Measurements from ENCODE around the gene TMX4. TPM values are rescaled to one million over a fixed set of nuclear protein-coding genes. Genes with fewer than 3 reads are reported as not detected.

The TMX4 gene
- 17.9 and 18.8 TPM in 2 replicates for total RNA-seq

GRCh38 chr20:8019246-8019997, at the start of gene TMX4:
TMX4 (minus strand) TSS chr20:8019761; CDS start chr20:8019613, 148 bp downstream.
- Histone ChIP-seq H3K4me3 (ENCODE audit: low read depth, low read length) (peak within 1 kb of the TSS; percentile 83), H3K36me3 (ENCODE audit: control insufficient read depth, insufficient read depth, low read length) (no peaks in the 10 kb centered on the region), H3K27me3 (ENCODE audit: control insufficient read depth, insufficient read depth, low read length) (no peaks in the 10 kb centered on the region)
- peak; percentile 85 for DNase-seq (ENCODE audit: low read depth)
- TF ChIP-seq, protein P1, sequence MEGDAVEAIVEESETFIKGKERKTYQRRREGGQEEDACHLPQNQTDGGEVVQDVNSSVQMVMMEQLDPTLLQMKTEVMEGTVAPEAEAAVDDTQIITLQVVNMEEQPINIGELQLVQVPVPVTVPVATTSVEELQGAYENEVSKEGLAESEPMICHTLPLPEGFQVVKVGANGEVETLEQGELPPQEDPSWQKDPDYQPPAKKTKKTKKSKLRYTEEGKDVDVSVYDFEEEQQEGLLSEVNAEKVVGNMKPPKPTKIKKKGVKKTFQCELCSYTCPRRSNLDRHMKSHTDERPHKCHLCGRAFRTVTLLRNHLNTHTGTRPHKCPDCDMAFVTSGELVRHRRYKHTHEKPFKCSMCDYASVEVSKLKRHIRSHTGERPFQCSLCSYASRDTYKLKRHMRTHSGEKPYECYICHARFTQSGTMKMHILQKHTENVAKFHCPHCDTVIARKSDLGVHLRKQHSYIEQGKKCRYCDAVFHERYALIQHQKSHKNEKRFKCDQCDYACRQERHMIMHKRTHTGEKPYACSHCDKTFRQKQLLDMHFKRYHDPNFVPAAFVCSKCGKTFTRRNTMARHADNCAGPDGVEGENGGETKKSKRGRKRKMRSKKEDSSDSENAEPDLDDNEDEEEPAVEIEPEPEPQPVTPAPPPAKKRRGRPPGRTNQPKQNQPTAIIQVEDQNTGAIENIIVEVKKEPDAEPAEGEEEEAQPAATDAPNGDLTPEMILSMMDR (IDR thresholded peaks at IDR 0.05; ENCODE audit: insufficient read depth, low read length, poor library complexity, severe bottlenecking) = no peak

GRCh38 chr20:8067082-8067481, 47.5 kb upstream of the TMX4 start:
- Histone ChIP-seq H3K27me3 (ENCODE audit: control insufficient read depth, insufficient read depth, low read length) (no peaks in the 10 kb centered on the region), H3K36me3 (ENCODE audit: control insufficient read depth, insufficient read depth, low read length) (no peaks in the 10 kb centered on the region), H3K4me3 (ENCODE audit: low read depth, low read length) (no peak overlapping the region)
- TF ChIP-seq, protein P1 (IDR thresholded peaks at IDR 0.05; ENCODE audit: insufficient read depth, low read length, poor library complexity, severe bottlenecking) = no peak
- no peak for DNase-seq (ENCODE audit: low read depth)

DNA sequence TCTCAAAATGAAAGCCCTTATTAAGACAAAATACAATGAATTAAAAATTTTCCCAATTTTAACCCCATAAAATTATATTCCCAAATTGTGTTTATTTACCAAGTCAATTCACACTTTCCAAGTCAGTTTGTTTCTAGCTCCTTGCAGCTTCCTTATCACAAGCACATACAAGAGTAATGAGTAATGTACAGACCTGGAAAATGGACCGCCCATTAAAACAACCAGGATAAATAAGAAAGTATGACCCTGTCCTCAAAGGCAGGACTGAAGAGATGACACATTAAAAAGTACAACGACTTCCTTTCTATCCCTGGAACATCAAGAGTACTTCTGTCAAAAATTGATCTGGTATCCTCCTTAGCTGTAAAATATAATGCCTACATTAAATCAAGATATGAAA, 47.1 kb upstream of the TMX4 start:
- no peak for DNase-seq (ENCODE audit: low read depth)
- Histone ChIP-seq H3K36me3 (ENCODE audit: control insufficient read depth, insufficient read depth, low read length) (no peaks in the 10 kb centered on the region), H3K4me3 (ENCODE audit: low read depth, low read length) (no peak overlapping the region), H3K27me3 (ENCODE audit: control insufficient read depth, insufficient read depth, low read length) (no peaks in the 10 kb centered on the region)
- TF ChIP-seq, protein P1 (IDR thresholded peaks at IDR 0.05; ENCODE audit: insufficient read depth, low read length, poor library complexity, severe bottlenecking) = no peak

- no peaks in the 10 kb centered on the region for H3K36me3 ChIP-seq (ENCODE audit: control insufficient read depth, insufficient read depth, low read length)
- H3K27me3 ChIP-seq (ENCODE audit: control insufficient read depth, insufficient read depth, low read length) = no peaks in the 10 kb centered on the region
- DNase-seq (ENCODE audit: low read depth) = no peak
- TF ChIP-seq, protein P1 (IDR thresholded peaks at IDR 0.05; ENCODE audit: insufficient read depth, low read length, poor library complexity, severe bottlenecking) = no peak
- no peak overlapping the region for H3K4me3 ChIP-seq (ENCODE audit: low read depth, low read length)
Measured at GRCh38 chr20:8065691-8066090, 46.1 kb upstream of the TMX4 start.

DNA sequence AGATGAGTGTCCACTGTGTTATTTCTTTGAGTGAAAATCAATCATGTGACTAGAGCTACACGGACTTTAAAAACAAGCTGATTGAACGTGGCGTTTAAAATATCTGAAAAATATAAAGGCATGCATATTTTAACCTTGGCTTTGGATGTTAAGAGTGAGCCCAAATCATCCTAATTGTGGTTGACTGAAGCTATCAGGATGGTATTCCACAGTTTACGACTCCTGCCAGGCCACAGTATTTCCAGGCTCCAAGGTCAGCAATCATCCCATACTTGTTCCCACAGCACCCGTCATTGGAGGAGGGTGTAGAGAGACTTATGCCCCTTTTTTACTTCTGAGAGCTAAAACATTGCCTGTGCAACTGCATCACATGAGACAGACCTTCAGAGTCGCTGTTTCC, 43.2 kb upstream of the TMX4 start:
- no peaks in the 10 kb centered on the region for H3K36me3 ChIP-seq (ENCODE audit: control insufficient read depth, insufficient read depth, low read length)
- TF ChIP-seq, protein P1 (IDR thresholded peaks at IDR 0.05; ENCODE audit: insufficient read depth, low read length, poor library complexity, severe bottlenecking) = no peak
- DNase-seq (ENCODE audit: low read depth) = no peak
- no peaks in the 10 kb centered on the region for H3K27me3 ChIP-seq (ENCODE audit: control insufficient read depth, insufficient read depth, low read length)
- H3K4me3 ChIP-seq (ENCODE audit: low read depth, low read length) = no peak overlapping the region
